Ascending aorta (tissue), 2 donors: Measurements from ENCODE around the gene DCP2. TPM values are rescaled to one million over a fixed set of nuclear protein-coding genes. Genes with fewer than 3 reads are reported as not detected.

ENCODE experiments used
- DNase-seq, 2 donors: peaks; one replicate each; pipeline ENCODE4 v3.0.0-alpha.2; 2019; ENCODE audit warnings: low spot score in 2 of 2
- H3K27ac ChIP-seq, 2 donors: fragments of 200-600 bp; sonication (generic); one replicate each; pipeline ENCODE4 v1.5.1; 2016 to 2017; ENCODE audit warnings: mild to moderate bottlenecking in 1 of 2
- H3K27me3 ChIP-seq: fragments of 200-600 bp; sonication (generic); one replicate; pipeline ENCODE4 v1.5.1; 2017
- H3K36me3 ChIP-seq, 2 donors: fragments of 200-600 bp; sonication (generic); one replicate each; pipeline ENCODE4 v1.5.1; 2016
- H3K4me1 ChIP-seq, 2 donors: fragments of 200-600 bp; sonication (generic); one replicate each; pipeline ENCODE4 v1.5.1; 2016 to 2017; ENCODE audit warnings: mild to moderate bottlenecking in 1 of 2
- H3K4me3 ChIP-seq, 2 donors: fragments of 200-600 bp; sonication (generic); one replicate each; pipeline ENCODE4 v1.5.1; 2016 to 2017; ENCODE audit warnings: mild to moderate bottlenecking in 1 of 2
- H3K9me3 ChIP-seq, 2 donors: fragments of 200-600 bp; sonication (generic); one replicate each; pipeline ENCODE4 v1.5.1; 2016
- intact Hi-C: fragments of 100-400 bp; cut with DNase I; formaldehyde crosslinking; loops from one replicate; pipeline ENCODE4 v1.15.1; 2023
- total RNA-seq: library from RNA; depleted of rRNA; stranded (reverse); fragments of >200 nt; gene quantifications from one replicate; pipeline ENCODE4 v1.1.0, GENCODE V29; 2016
- TF ChIP-seq, protein P1 (sequence below), 3 experiments: fragments of 200-600 bp in 2 of 3; fragments of 450-650 bp in 1 of 3; sonication (generic) in 2 of 3; IDR thresholded peaks; one replicate each; pipeline ENCODE4 v1.5.1; 2016 to 2019; ENCODE audit warnings: antibody characterized with exemption in 3 of 3, mild to moderate bottlenecking in 1 of 3, moderate library complexity in 1 of 3

DCP2 gene
- total RNA-seq, 1 donor from 2014 or later, result 24.6 TPM

DNA sequence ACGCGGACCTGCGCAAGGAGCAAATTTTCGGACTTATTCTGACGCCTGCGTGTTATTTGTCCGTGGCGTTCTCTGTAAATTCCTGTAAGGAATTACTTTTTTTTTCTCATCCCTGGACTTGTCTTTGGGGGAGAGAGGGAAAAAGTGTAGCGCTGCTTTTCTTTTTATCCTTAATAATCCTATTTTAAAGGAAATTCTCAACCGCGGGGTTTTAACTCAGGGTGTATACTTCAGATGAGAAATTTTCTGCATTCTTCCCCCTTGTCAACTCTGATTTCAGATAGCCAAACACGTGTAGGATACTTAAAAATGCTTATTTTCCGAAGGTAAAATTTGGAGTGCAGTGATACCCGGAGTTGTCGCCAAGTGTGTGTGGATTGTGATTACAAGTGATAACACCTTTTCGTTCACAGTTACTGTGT lies 853 bp downstream of the DCP2 start:
- H3K27ac ChIP-seq, result peak overlapping the region; percentile 87 to 92
- no peaks in the 10 kb centered on the region for H3K36me3 ChIP-seq
- peaks cover 0 to 21% of the 10 kb centered on the region in 2 donors for H3K4me1 ChIP-seq
- intact Hi-C loops, result loop anchor here (2.0 to 10.0 kb wide), 4 partner anchors 55 to 815 kb away; partner anchors contain the start of gene REEP5
- no peaks in the 10 kb centered on the region for H3K9me3 ChIP-seq
- TF ChIP-seq, protein P1, sequence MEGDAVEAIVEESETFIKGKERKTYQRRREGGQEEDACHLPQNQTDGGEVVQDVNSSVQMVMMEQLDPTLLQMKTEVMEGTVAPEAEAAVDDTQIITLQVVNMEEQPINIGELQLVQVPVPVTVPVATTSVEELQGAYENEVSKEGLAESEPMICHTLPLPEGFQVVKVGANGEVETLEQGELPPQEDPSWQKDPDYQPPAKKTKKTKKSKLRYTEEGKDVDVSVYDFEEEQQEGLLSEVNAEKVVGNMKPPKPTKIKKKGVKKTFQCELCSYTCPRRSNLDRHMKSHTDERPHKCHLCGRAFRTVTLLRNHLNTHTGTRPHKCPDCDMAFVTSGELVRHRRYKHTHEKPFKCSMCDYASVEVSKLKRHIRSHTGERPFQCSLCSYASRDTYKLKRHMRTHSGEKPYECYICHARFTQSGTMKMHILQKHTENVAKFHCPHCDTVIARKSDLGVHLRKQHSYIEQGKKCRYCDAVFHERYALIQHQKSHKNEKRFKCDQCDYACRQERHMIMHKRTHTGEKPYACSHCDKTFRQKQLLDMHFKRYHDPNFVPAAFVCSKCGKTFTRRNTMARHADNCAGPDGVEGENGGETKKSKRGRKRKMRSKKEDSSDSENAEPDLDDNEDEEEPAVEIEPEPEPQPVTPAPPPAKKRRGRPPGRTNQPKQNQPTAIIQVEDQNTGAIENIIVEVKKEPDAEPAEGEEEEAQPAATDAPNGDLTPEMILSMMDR (IDR thresholded peaks at IDR 0.05), result no peak
- no peaks in the 10 kb centered on the region for H3K27me3 ChIP-seq
- peak overlapping the region; percentile 94 to 96 for H3K4me3 ChIP-seq
- no peak for DNase-seq

DNA sequence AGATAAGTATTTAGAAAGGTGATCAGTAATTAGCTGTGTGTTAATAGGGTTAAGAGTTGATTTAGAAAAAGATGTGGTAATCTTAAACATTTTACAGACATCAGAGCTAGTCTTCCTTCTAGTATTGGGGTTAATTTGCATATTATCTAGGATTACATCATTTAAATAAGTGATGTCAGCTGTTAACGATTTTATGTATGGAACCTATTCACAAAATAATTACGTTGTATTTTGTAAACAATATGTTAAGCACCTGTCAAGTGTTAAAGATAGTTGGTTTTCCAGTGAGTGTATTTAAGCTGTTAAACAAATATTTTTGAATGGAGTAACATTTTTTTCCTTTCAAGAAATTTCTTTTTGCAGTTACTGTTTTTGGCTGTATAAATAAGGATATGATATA lies 2.2 kb downstream of the DCP2 start:
- Histone ChIP-seq H3K36me3 (no peaks in the 10 kb centered on the region), H3K27me3 (no peaks in the 10 kb centered on the region), H3K4me1 (peaks cover 0 to 21% of the 10 kb centered on the region in 2 donors), H3K4me3 (peak overlapping the region in 1 of 2 donors; percentile 94), H3K27ac (no peak overlapping the region), H3K9me3 (no peaks in the 10 kb centered on the region)
- intact Hi-C loops, result loop anchor here (5.0 to 10.0 kb wide), 3 partner anchors 316 to 817 kb away; no protein-coding TSS in a partner anchor
- TF ChIP-seq, protein P1 (IDR thresholded peaks at IDR 0.05), result no peak
- no peak for DNase-seq

DNA sequence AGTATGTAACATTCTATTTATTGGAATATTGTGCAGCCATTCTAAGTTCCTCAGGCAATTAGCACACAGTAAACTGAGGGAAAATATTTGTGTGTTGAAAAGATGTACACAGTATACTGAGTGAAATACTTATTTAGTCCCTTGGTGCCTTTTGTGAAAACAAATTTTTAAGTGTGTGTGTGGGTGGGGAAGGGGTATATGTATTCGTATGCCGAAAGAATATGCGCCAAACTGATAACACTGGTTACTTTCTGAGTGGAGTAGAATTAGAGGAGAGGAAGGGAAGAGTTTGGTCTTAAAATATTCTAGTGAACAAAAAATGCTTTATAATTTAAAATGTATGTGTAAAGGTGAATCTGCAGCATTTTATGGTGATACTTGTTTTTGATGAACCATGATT lies 3.1 kb downstream of the DCP2 start:
- DNase-seq, result no peak
- no peak overlapping the region for H3K27ac ChIP-seq
- no peaks in the 10 kb centered on the region for H3K36me3 ChIP-seq
- no peaks in the 10 kb centered on the region for H3K9me3 ChIP-seq
- peaks cover 0 to 21% of the 10 kb centered on the region in 2 donors for H3K4me1 ChIP-seq
- no peak overlapping the region for H3K4me3 ChIP-seq
- intact Hi-C loops, result loop anchor here (5.0 to 10.0 kb wide), 3 partner anchors 315 to 817 kb away; no protein-coding TSS in a partner anchor
- no peaks in the 10 kb centered on the region for H3K27me3 ChIP-seq
- TF ChIP-seq, protein P1 (IDR thresholded peaks at IDR 0.05), result no peak

DNA sequence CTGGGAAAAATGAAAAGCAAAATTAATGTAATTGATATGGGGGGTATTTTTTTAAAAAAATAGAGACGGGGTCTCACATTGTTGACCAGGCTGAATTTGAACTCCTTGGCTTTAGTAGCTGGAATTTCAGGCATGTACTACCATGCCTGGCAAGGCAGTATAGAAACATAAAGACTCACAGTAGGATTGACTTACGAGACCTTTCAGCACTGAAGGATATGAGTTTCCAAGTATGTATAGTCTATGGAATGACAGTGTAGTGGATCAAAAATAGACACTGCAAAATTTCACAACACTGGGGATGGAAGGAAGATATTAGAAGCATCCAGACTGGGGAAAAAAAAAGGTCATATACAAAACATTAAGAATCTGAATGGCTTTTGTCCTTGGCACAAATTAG lies 6.8 kb downstream of the DCP2 start:
- DNase-seq, result no peak

GRCh38 chr5:112986224-112986623 lies 9.6 kb downstream of the DCP2 start:
- Histone ChIP-seq H3K36me3 (no peaks in the 10 kb centered on the region), H3K4me1 (no peaks in the 10 kb centered on the region), H3K27ac (no peak overlapping the region), H3K4me3 (no peak overlapping the region), H3K9me3 (no peaks in the 10 kb centered on the region), H3K27me3 (no peaks in the 10 kb centered on the region)
- no peak for DNase-seq
- TF ChIP-seq, protein P1 (IDR thresholded peaks at IDR 0.05), result no peak
- intact Hi-C loops, result no loop called here

More for the DNA sequence above, 6.8 kb downstream of the DCP2 start:
- Histone ChIP-seq H3K9me3 (no peaks in the 10 kb centered on the region), H3K4me1 (peaks cover 0 to 12% of the 10 kb centered on the region in 2 donors), H3K4me3 (no peak overlapping the region), H3K27me3 (no peaks in the 10 kb centered on the region), H3K36me3 (no peaks in the 10 kb centered on the region), H3K27ac (no peak overlapping the region)
- TF ChIP-seq, protein P1 (IDR thresholded peaks at IDR 0.05), result no peak
- intact Hi-C loops, result no loop called here
